Measurements from ENCODE around the gene GP9.
"Not testable (repeated sequence)": the region's sequence is repeated elsewhere in the genome, so short reads cannot be mapped to it uniquely, and the experiment has no call there.

DNA sequence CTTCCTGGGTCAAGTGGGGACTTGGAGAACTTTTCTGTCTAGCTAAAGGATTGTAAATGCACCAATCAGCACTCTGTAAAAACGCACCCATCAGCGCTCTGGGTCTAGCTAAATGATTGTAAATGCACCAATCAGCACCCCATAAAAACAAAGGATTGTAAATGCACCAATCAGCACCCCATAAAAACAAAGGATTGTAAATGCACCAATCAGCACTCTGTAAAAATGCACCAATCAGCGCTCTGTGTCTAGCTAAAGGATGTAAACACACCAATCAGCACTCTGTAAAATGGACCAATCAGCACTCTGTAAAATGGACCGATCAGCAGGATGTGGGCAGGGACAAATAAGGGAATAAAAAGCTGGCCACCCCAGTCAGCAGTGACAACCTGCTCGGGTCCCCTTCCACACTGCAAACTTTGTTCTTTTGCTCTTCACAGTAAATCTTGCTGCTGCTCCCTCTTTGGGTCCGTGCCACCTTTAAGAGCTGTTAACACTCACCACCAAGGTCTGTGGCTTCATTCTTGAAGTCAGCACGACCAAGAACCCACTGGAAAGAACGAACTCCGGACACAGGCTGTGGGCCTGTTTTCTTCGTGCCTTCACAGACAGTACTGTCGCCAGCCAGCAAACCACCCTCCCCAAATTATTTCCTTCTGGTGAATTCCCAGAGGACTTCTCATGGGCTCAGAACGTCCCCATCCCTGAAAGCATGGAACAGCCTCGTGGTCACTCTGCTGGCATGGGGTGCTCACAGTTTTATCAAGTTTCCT is 8.9 kb downstream of the GP9 start:
- TF ChIP-seq, protein P1, sequence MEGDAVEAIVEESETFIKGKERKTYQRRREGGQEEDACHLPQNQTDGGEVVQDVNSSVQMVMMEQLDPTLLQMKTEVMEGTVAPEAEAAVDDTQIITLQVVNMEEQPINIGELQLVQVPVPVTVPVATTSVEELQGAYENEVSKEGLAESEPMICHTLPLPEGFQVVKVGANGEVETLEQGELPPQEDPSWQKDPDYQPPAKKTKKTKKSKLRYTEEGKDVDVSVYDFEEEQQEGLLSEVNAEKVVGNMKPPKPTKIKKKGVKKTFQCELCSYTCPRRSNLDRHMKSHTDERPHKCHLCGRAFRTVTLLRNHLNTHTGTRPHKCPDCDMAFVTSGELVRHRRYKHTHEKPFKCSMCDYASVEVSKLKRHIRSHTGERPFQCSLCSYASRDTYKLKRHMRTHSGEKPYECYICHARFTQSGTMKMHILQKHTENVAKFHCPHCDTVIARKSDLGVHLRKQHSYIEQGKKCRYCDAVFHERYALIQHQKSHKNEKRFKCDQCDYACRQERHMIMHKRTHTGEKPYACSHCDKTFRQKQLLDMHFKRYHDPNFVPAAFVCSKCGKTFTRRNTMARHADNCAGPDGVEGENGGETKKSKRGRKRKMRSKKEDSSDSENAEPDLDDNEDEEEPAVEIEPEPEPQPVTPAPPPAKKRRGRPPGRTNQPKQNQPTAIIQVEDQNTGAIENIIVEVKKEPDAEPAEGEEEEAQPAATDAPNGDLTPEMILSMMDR (IDR thresholded peaks at IDR 0.05), result not testable (repeated sequence)
- not testable (repeated sequence) for TF ChIP-seq MXI1 (IDR thresholded peaks at IDR 0.05; ENCODE audit: low read depth, low read length); EZH2phosphoT487 (IDR thresholded peaks at IDR 0.05; ENCODE audit: borderline replicate concordance, low read depth); RFX5 (IDR thresholded peaks at IDR 0.05; ENCODE audit: low read length); CHD2 (IDR thresholded peaks at IDR 0.05; ENCODE audit: low read length, partially characterized antibody); JUND (IDR thresholded peaks at IDR 0.05); RAD21 (IDR thresholded peaks at IDR 0.05; ENCODE audit: low read length); NRF1 (IDR thresholded peaks at IDR 0.05; ENCODE audit: low read depth, low read length); RXRA (IDR thresholded peaks at IDR 0.05; ENCODE audit: borderline replicate concordance, low read depth); POLR2AphosphoS5 (IDR thresholded peaks at IDR 0.05; ENCODE audit: low read depth, low read length); EP300 (IDR thresholded peaks at IDR 0.05; ENCODE audit: borderline replicate concordance in 1 of 2, low read depth in 1 of 2, low read length in 1 of 2); TAF1 (IDR thresholded peaks at IDR 0.05; ENCODE audit: borderline replicate concordance, low read depth, low read length)
- TF ChIP-seq, protein P2, sequence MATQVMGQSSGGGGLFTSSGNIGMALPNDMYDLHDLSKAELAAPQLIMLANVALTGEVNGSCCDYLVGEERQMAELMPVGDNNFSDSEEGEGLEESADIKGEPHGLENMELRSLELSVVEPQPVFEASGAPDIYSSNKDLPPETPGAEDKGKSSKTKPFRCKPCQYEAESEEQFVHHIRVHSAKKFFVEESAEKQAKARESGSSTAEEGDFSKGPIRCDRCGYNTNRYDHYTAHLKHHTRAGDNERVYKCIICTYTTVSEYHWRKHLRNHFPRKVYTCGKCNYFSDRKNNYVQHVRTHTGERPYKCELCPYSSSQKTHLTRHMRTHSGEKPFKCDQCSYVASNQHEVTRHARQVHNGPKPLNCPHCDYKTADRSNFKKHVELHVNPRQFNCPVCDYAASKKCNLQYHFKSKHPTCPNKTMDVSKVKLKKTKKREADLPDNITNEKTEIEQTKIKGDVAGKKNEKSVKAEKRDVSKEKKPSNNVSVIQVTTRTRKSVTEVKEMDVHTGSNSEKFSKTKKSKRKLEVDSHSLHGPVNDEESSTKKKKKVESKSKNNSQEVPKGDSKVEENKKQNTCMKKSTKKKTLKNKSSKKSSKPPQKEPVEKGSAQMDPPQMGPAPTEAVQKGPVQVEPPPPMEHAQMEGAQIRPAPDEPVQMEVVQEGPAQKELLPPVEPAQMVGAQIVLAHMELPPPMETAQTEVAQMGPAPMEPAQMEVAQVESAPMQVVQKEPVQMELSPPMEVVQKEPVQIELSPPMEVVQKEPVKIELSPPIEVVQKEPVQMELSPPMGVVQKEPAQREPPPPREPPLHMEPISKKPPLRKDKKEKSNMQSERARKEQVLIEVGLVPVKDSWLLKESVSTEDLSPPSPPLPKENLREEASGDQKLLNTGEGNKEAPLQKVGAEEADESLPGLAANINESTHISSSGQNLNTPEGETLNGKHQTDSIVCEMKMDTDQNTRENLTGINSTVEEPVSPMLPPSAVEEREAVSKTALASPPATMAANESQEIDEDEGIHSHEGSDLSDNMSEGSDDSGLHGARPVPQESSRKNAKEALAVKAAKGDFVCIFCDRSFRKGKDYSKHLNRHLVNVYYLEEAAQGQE (IDR thresholded peaks at IDR 0.05; ENCODE audit: low read depth, low read length), result not testable (repeated sequence)
- TF ChIP-seq, protein P3, sequence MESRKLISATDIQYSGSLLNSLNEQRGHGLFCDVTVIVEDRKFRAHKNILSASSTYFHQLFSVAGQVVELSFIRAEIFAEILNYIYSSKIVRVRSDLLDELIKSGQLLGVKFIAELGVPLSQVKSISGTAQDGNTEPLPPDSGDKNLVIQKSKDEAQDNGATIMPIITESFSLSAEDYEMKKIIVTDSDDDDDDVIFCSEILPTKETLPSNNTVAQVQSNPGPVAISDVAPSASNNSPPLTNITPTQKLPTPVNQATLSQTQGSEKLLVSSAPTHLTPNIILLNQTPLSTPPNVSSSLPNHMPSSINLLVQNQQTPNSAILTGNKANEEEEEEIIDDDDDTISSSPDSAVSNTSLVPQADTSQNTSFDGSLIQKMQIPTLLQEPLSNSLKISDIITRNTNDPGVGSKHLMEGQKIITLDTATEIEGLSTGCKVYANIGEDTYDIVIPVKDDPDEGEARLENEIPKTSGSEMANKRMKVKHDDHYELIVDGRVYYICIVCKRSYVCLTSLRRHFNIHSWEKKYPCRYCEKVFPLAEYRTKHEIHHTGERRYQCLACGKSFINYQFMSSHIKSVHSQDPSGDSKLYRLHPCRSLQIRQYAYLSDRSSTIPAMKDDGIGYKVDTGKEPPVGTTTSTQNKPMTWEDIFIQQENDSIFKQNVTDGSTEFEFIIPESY (IDR thresholded peaks at IDR 0.05; ENCODE audit: borderline replicate concordance, low read depth), result not testable (repeated sequence)
